SW480 (cell line): ENCODE data around the gene MYH7B.
A peak's percentile ranks its signal among the peaks of the same experiment; 100 is the strongest.

Experiments used
- DNase-seq: peaks from one replicate; pipeline ENCODE4 v3.0.0-alpha.2; 2016; ENCODE audit warnings: low spot score

The MYH7B gene

GRCh38 chr20:34977365-34978091, 21.9 kb downstream of the MYH7B start:
- DNase-seq: peak; percentile 83

- peak; percentile 80 for DNase-seq
These were observed 22.6 kb downstream of the MYH7B start for GRCh38 chr20:34978092-34978744.

- peak; percentile 95 for DNase-seq
These were observed 23.9 kb downstream of the MYH7B start for GRCh38 chr20:34979366-34980153.

- DNase-seq: peak; percentile 80
These were observed 25.0 kb downstream of the MYH7B start for GRCh38 chr20:34980543-34981233.

- DNase-seq: no peak
These were observed 26.8 kb downstream of the MYH7B start for GRCh38 chr20:34982270-34983088.

- DNase-seq: no peak
These were observed 27.6 kb downstream of the MYH7B start for GRCh38 chr20:34983089-34983820.

- DNase-seq: peak; percentile 97
These were observed 28.5 kb downstream of the MYH7B start for GRCh38 chr20:34983995-34984735.

GRCh38 chr20:34984756-34985261, 29.1 kb downstream of the MYH7B start:
- DNase-seq: no peak

- DNase-seq: no peak
These were observed 30.0 kb downstream of the MYH7B start for GRCh38 chr20:34985461-34986310.

- DNase-seq: no peak
These were observed 30.9 kb downstream of the MYH7B start for GRCh38 chr20:34986311-34987287.

- DNase-seq: no peak
These were observed 31.9 kb downstream of the MYH7B start for GRCh38 chr20:34987288-34988190.

GRCh38 chr20:34988191-34988540, 32.5 kb downstream of the MYH7B start:
- no peak for DNase-seq

- no peak for DNase-seq
These were observed 33.5 kb downstream of the MYH7B start for GRCh38 chr20:34989118-34989517.

- no peak for DNase-seq
These were observed 34.0 kb downstream of the MYH7B start for GRCh38 chr20:34989670-34990069.

- DNase-seq: no peak
These were observed 34.6 kb downstream of the MYH7B start for GRCh38 chr20:34990231-34990630.

GRCh38 chr20:34990661-34991214, 35.1 kb downstream of the MYH7B start:
- no peak for DNase-seq
